HEK293 (cell line): ENCODE data around the gene MAP7D1.

Experiments
- BCL11A ChIP-seq: fragments of 450-650 bp; formaldehyde crosslinking; IDR thresholded peaks from 2 replicates; pipeline ENCODE4 v1.5.1; 2016; ENCODE audit warnings: low read depth, missing biosample characterization, missing genetic modification characterization
- CTCF ChIP-seq: fragments of 450-650 bp; formaldehyde crosslinking; IDR thresholded peaks from 2 replicates; pipeline ENCODE4 v1.5.1; 2016; ENCODE audit warnings: missing biosample characterization, missing genetic modification characterization
- GLI2 ChIP-seq: fragments of 450-650 bp; formaldehyde crosslinking; IDR thresholded peaks from 2 replicates; pipeline ENCODE4; 2017; ENCODE audit warnings: missing biosample characterization, missing genetic modification characterization, low read depth, borderline replicate concordance
- KLF1 ChIP-seq: fragments of 450-650 bp; formaldehyde crosslinking; IDR thresholded peaks from 2 replicates; pipeline ENCODE4 v1.5.1; 2016; ENCODE audit warnings: missing biosample characterization, missing genetic modification characterization
- KLF17 ChIP-seq: fragments of 450-650 bp; formaldehyde crosslinking; IDR thresholded peaks from 2 replicates; pipeline ENCODE4 v1.5.1; 2016; ENCODE audit warnings: missing biosample characterization, missing genetic modification characterization
- KLF9 ChIP-seq: fragments of 450-650 bp; formaldehyde crosslinking; IDR thresholded peaks from 2 replicates; pipeline ENCODE4 v1.5.1; 2016; ENCODE audit warnings: missing biosample characterization, missing genetic modification characterization, low read depth
- REST ChIP-seq: fragments of 450-650 bp; formaldehyde crosslinking; IDR thresholded peaks from 2 replicates; pipeline ENCODE4 v1.5.1; 2016; ENCODE audit warnings: missing biosample characterization, missing genetic modification characterization
- SCRT2 ChIP-seq: fragments of 450-650 bp; formaldehyde crosslinking; IDR thresholded peaks from 2 replicates; pipeline ENCODE4 v1.5.1; 2016; ENCODE audit warnings: missing biosample characterization, missing genetic modification characterization
- ZBTB7A ChIP-seq: fragments of 450-650 bp; formaldehyde crosslinking; IDR thresholded peaks from 2 replicates; pipeline ENCODE4 v1.5.1; 2016; ENCODE audit warnings: low read depth, missing biosample characterization, missing genetic modification characterization
- ZFP37 ChIP-seq: fragments of 450-650 bp; formaldehyde crosslinking; IDR thresholded peaks from 2 replicates; pipeline ENCODE4 v1.5.1; 2016; ENCODE audit warnings: missing biosample characterization, missing genetic modification characterization
- ZNF133 ChIP-seq: fragments of 450-650 bp; formaldehyde crosslinking; IDR thresholded peaks from 2 replicates; pipeline ENCODE4 v1.5.1; 2016; ENCODE audit warnings: missing biosample characterization, missing genetic modification characterization
- ZNF2 ChIP-seq: fragments of 450-650 bp; formaldehyde crosslinking; IDR thresholded peaks from 2 replicates; pipeline ENCODE4 v1.5.1; 2016; ENCODE audit warnings: missing biosample characterization, missing genetic modification characterization
- ZNF777 ChIP-seq: fragments of 450-650 bp; formaldehyde crosslinking; IDR thresholded peaks from 2 replicates; pipeline ENCODE4 v1.5.1; 2017; ENCODE audit warnings: missing biosample characterization, missing genetic modification characterization, borderline replicate concordance
- ZNF843 ChIP-seq: fragments of 450-650 bp; formaldehyde crosslinking; IDR thresholded peaks from 2 replicates; pipeline ENCODE4 v1.5.1; 2016; ENCODE audit warnings: missing biosample characterization, missing genetic modification characterization

- TF ChIP-seq KLF9 (tag by site-specific recombination) (no peak), GLI2 (tag by site-specific recombination) (no peak), ZNF843 (tag by site-specific recombination) (no peak), CTCF (tag by site-specific recombination) (peak; percentile 96), ZNF2 (tag by site-specific recombination) (peak; percentile 85), ZNF133 (tag by site-specific recombination) (no peak), ZBTB7A (tag by site-specific recombination) (no peak), BCL11A (tag by site-specific recombination) (no peak), ZFP37 (tag by site-specific recombination) (peak; percentile 92), KLF1 (no peak), KLF17 (tag by site-specific recombination) (peak; percentile 38; the same call in 1 of the 2 replicates), ZNF777 (tag by site-specific recombination) (no peak), REST (tag by site-specific recombination) (no peak), SCRT2 (no peak)
Measured at GRCh38 chr1:36187800-36188593, 32.0 kb downstream of the MAP7D1 start.
